SK-N-SH (cell line): ENCODE results near the gene MTA3. TPM values are rescaled to one million over a fixed set of nuclear protein-coding genes. Genes with fewer than 3 reads are reported as not detected.

Experiments used
- CTCF ChIA-PET: fragments of 300-600, 350-600 bp; formaldehyde crosslinking; extraction: SDS; loops from one replicate; lab custom pipeline; 2021; lab: Yijun Ruan, JAX
- POLR2A ChIA-PET: fragments of 350-600 bp; sonication (Branson Sonifier 250); formaldehyde crosslinking; extraction: SDS; loops from one replicate; lab custom pipeline; 2020; ENCODE audit warnings: antibody characterized with exemption, inconsistent platforms; lab: Yijun Ruan, JAX
- DNase-seq: peaks from one replicate; pipeline ENCODE4 v3.0.0; 2012
- H2AFZ ChIP-seq: fragments of 200-600 bp; sonication (generic); 2 replicates; pipeline ENCODE4 v1.8.1; 2016; ENCODE audit warnings: antibody characterized with exemption, mild to moderate bottlenecking, low read depth
- H3F3A ChIP-seq: fragments of 200-600 bp; sonication (generic); replicated peaks from 2 replicates; pipeline ENCODE3; 2016; ENCODE audit warnings: antibody characterized with exemption, mild to moderate bottlenecking; ENCODE audit not compliant: insufficient read depth
- H3K27ac ChIP-seq, 2 experiments: fragments of 200-500 bp in 1 of 2; fragments of 200-600 bp in 1 of 2; sonication (Bioruptor generic) in 1 of 2; sonication (generic), shearing (Covaris generic) in 1 of 2; 2 replicates each; pipeline versions ENCODE4 v1.5.1 to v1.6.1; 2014 to 2016; ENCODE audit warnings: low read depth in 2 of 2, inconsistent platforms in 1 of 2, low read length in 1 of 2, mild to moderate bottlenecking in 1 of 2, mixed read lengths in 1 of 2
- H3K27me3 ChIP-seq: fragments of 200-600 bp; sonication (generic), shearing (Covaris generic); 2 replicates; pipeline ENCODE4 v1.6.1; 2016; ENCODE audit warnings: mixed run types; ENCODE audit not compliant: insufficient read depth
- H3K36me3 ChIP-seq, 2 experiments: fragments of 200-500 bp in 1 of 2; fragments of 200-600 bp in 1 of 2; sonication (Bioruptor generic) in 1 of 2; sonication (generic) in 1 of 2; replicated peaks in 1 of 2; 2 replicates each; pipeline versions ENCODE3 to v1.5.1; 2014 to 2016; ENCODE audit warnings: low read length in 1 of 2, mild to moderate bottlenecking in 1 of 2; ENCODE audit not compliant: insufficient read depth in 2 of 2, control insufficient read depth in 1 of 2
- H3K4me1 ChIP-seq, 2 experiments: fragments of 200-500 bp in 1 of 2; fragments of 200-600 bp in 1 of 2; sonication (Bioruptor generic) in 1 of 2; sonication (generic), shearing (Covaris generic) in 1 of 2; 2 replicates each; pipeline versions ENCODE4 v1.5.1 to v1.6.1; 2014 to 2016; ENCODE audit warnings: low read depth in 1 of 2, low read length in 1 of 2, mixed run types in 1 of 2; ENCODE audit not compliant: insufficient read depth in 2 of 2, control insufficient read depth in 1 of 2
- H3K4me2 ChIP-seq: fragments of 200-600 bp; sonication (generic), shearing (Covaris generic); 2 replicates; pipeline ENCODE4 v1.6.1; 2017; ENCODE audit warnings: mixed run types
- H3K4me3 ChIP-seq, 2 experiments: fragments of 200-500 bp in 1 of 2; fragments of 200-600 bp in 1 of 2; sonication (Bioruptor generic) in 1 of 2; sonication (generic), shearing (Covaris generic) in 1 of 2; 2 replicates each; pipeline versions ENCODE4 v1.5.1 to v1.8.1; 2014 to 2016; ENCODE audit warnings: low read depth in 2 of 2, inconsistent platforms in 1 of 2, low read length in 1 of 2, mild to moderate bottlenecking in 1 of 2, mixed read lengths in 1 of 2, moderate library complexity in 1 of 2
- H3K79me2 ChIP-seq: fragments of 200-600 bp; sonication (generic); 2 replicates; pipeline ENCODE4 v1.8.1; 2017; ENCODE audit warnings: mild to moderate bottlenecking; ENCODE audit not compliant: insufficient read depth
- H3K9ac ChIP-seq: fragments of 200-600 bp; sonication (generic); 2 replicates; pipeline ENCODE4 v1.6.1; 2017; ENCODE audit warnings: mixed run types
- H3K9me2 ChIP-seq: fragments of 200-600 bp; sonication (generic); 2 replicates; pipeline ENCODE4 v1.6.1; 2017; ENCODE audit warnings: mixed run types
- H3K9me3 ChIP-seq: fragments of 200-600 bp; sonication (generic); 2 replicates; pipeline ENCODE4 v1.6.1; 2017; ENCODE audit warnings: mixed run types, mild to moderate bottlenecking, moderate library complexity
- H4K20me1 ChIP-seq: fragments of 200-600 bp; sonication (generic); 2 replicates; pipeline ENCODE4 v1.6.1; 2017; ENCODE audit warnings: mild to moderate bottlenecking, mixed run types; ENCODE audit not compliant: insufficient read depth
- CTCF ChIP-seq: fragments of 200-600 bp; sonication (generic); IDR thresholded peaks from 2 replicates; pipeline ENCODE4 v1.6.1; 2017; ENCODE audit warnings: antibody characterized with exemption, mild to moderate bottlenecking, moderate library complexity
- FOSL2 ChIP-seq: IDR thresholded peaks from 2 replicates; pipeline ENCODE4 v1.4.0; 2012; ENCODE audit warnings: low read depth, mild to moderate bottlenecking, moderate library complexity, borderline replicate concordance
- FOXJ3 ChIP-seq: sonication (generic); formaldehyde crosslinking; IDR thresholded peaks from 2 replicates; pipeline ENCODE4 v1.5.1; 2020; ENCODE audit warnings: mild to moderate bottlenecking, missing genetic modification reagents
- GABPA ChIP-seq: IDR thresholded peaks from 2 replicates; pipeline ENCODE4 v1.4.0; 2012; ENCODE audit warnings: low read depth, mild to moderate bottlenecking
- GATA2 ChIP-seq: sonication (generic); formaldehyde crosslinking; IDR thresholded peaks from 2 replicates; pipeline ENCODE4 v1.5.0; 2020; ENCODE audit warnings: mild to moderate bottlenecking, missing genetic modification reagents
- IRF3 ChIP-seq: fragments of 150-350 bp; IDR thresholded peaks from 2 replicates; pipeline ENCODE4 v1.6.1; 2016; ENCODE audit warnings: mild to moderate bottlenecking, low read depth, low read length
- MXI1 ChIP-seq: IDR thresholded peaks from 2 replicates; pipeline ENCODE4 v1.6.1; 2012; ENCODE audit warnings: mild to moderate bottlenecking, low read depth, low read length, improper control_type of control experiment
- NFIC ChIP-seq: IDR thresholded peaks from 2 replicates; pipeline ENCODE4 v1.4.0; 2012; ENCODE audit warnings: borderline replicate concordance
- POLR2AphosphoS5 ChIP-seq: IDR thresholded peaks from 2 replicates; pipeline ENCODE4 v1.6.1; 2012; ENCODE audit warnings: low read depth, low read length
- RAD21 ChIP-seq: IDR thresholded peaks from 2 replicates; pipeline ENCODE4 v1.6.1; 2012; ENCODE audit warnings: mild to moderate bottlenecking, low read length
- RCOR1 ChIP-seq: fragments of 150-350 bp; IDR thresholded peaks from 2 replicates; pipeline ENCODE4 v1.6.1; 2017; ENCODE audit warnings: antibody characterized with exemption, low read length
- REST ChIP-seq: IDR thresholded peaks from 2 replicates; pipeline ENCODE4 v1.6.1; 2012; ENCODE audit warnings: mild to moderate bottlenecking, low read depth, low read length, moderate library complexity
- RFX5 ChIP-seq: IDR thresholded peaks from 2 replicates; pipeline ENCODE4 v1.6.1; 2012; ENCODE audit warnings: mild to moderate bottlenecking, improper control_type of control experiment, low read length
- SIN3A ChIP-seq: IDR thresholded peaks from 2 replicates; pipeline ENCODE4 v1.6.1; 2012; ENCODE audit warnings: low read depth, mild to moderate bottlenecking, low read length, moderate library complexity, borderline replicate concordance
- TCF12 ChIP-seq: IDR thresholded peaks from 2 replicates; pipeline ENCODE4 v1.4.0; 2012
- USF2 ChIP-seq: fragments of 150-350 bp; IDR thresholded peaks from 2 replicates; pipeline ENCODE4 v1.6.1; 2017; ENCODE audit warnings: antibody characterized with exemption, low read length, low read depth, borderline replicate concordance
- YY1 ChIP-seq: IDR thresholded peaks from 2 replicates; pipeline ENCODE4 v1.4.0; 2012; ENCODE audit warnings: low read depth, mild to moderate bottlenecking
- WGBS: methylation state at CpG from one replicate; pipeline ENCODE4 v1.1.6; 2017; ENCODE audit warnings: low lambda C conversion rate; 5-methylcytosine and 5-hydroxymethylcytosine counted together
- polyA plus RNA-seq, 3 experiments: library from polyadenylated mRNA; depleted of rRNA; stranded (reverse); fragments of >200 nt; gene quantifications; 2 replicates each; pipeline ENCODE4 v1.2.3, GENCODE V29; 2012

MTA3 gene
- polyA plus RNA-seq, 1 of the 3 experiments (the other 2 are of a cell fraction), result 30.8 TPM

- DNase-seq, result no peak
- Histone ChIP-seq H3K9ac (no peak overlapping the region), H3K9me3 (no peaks in the 10 kb centered on the region), H3F3A (peaks cover 5% of the 10 kb centered on the region), H3K4me3 (no peak overlapping the region), H3K4me2 (no peak overlapping the region), H4K20me1 (no peaks in the 10 kb centered on the region)
- 95% methylated on average over 10 of the region's 10 CpGs for WGBS
- TF ChIP-seq SIN3A (no peak), REST (no peak), IRF3 (no peak), RAD21 (no peak)
- TF ChIP-seq, all 33 proteins: peak for 0
- Histone ChIP-seq H3K27ac (no peak overlapping the region), H3K9me2 (no peaks in the 10 kb centered on the region), H2AFZ (no peak overlapping the region), H3K4me1 (peaks cover 0 to 12% of the 10 kb centered on the region in 2 experiments; a peak in 2 of 4 replicates), H3K27me3 (no peaks in the 10 kb centered on the region), H3K79me2 (peaks cover 65% of the 10 kb centered on the region), H3K36me3 (peaks cover 14 to 27% of the 10 kb centered on the region in 2 experiments)
- ChIA-PET CTCF (interaction anchor here (0.8 to 4.8 kb wide), 4 partner anchors 26 to 91 kb away, joined by 3 to 27 read pairs (median 3); no protein-coding TSS in a partner anchor), POLR2A (interaction anchor here (0.8 kb wide), 1 partner anchor 24 kb away, joined by 4 read pairs; no protein-coding TSS in a partner anchor)
Observed at GRCh38 chr2:42572297-42573081, 4.1 kb downstream of the MTA3 start.

GRCh38 chr2:42573256-42573655 is 4.8 kb downstream of the MTA3 start:
- H3K9ac ChIP-seq, result no peak overlapping the region
- POLR2A ChIA-PET, result no interaction called here
- H3F3A ChIP-seq, result no peaks in the 10 kb centered on the region
- peaks cover 17 to 27% of the 10 kb centered on the region in 2 experiments for H3K36me3 ChIP-seq
- H3K4me1 ChIP-seq, result peaks cover 0 to 5% of the 10 kb centered on the region in 2 experiments; a peak in 1 of 4 replicates
- H3K4me3 ChIP-seq, result no peak overlapping the region
- CTCF ChIA-PET, result interaction anchor here (1.2 to 4.8 kb wide), 4 partner anchors 62 to 90 kb away, joined by 3 to 27 read pairs (median 3); no protein-coding TSS in a partner anchor
- H2AFZ ChIP-seq, result no peak overlapping the region
- H3K79me2 ChIP-seq, result peaks cover 70% of the 10 kb centered on the region
- 100% methylated on average over 2 of the region's 2 CpGs for WGBS
- H3K27ac ChIP-seq, result no peak overlapping the region
- H3K4me2 ChIP-seq, result no peak overlapping the region
- no peaks in the 10 kb centered on the region for H3K9me3 ChIP-seq
- no peaks in the 10 kb centered on the region for H4K20me1 ChIP-seq
- no peaks in the 10 kb centered on the region for H3K27me3 ChIP-seq
- DNase-seq, result no peak
- H3K9me2 ChIP-seq, result no peaks in the 10 kb centered on the region
- TF ChIP-seq GABPA, result no peak
- no peak for TF ChIP-seq RCOR1
- TF ChIP-seq NFIC, result no peak
- no peak for TF ChIP-seq MXI1
- TF ChIP-seq FOXJ3 (CRISPR knock-in tag), result no peak
- TF ChIP-seq CTCF, result no peak
- no peak for TF ChIP-seq FOSL2
- no peak for TF ChIP-seq IRF3
- TF ChIP-seq POLR2AphosphoS5, result no peak
- no peak for TF ChIP-seq RFX5
- no peak for TF ChIP-seq TCF12
- no peak for TF ChIP-seq USF2
- TF ChIP-seq SIN3A, result no peak
- TF ChIP-seq GATA2, result no peak
- no peak for TF ChIP-seq YY1
